CD4-positive, alpha-beta memory T cell (primary cell): ENCODE results near the gene TESK2. TPM values are rescaled to one million over a fixed set of nuclear protein-coding genes. Genes with fewer than 3 reads are reported as not detected.

Experiments
- CTCF ChIA-PET: fragments of 350-600 bp; sonication (Branson Sonifier 250); formaldehyde crosslinking; loops from one replicate; lab custom pipeline; 2021; ENCODE audit warnings: inconsistent platforms; ENCODE audit not compliant: partially characterized antibody; lab: Charles Lee
- POLR2A ChIA-PET: fragments of 350-600 bp; sonication (Branson Sonifier 250); formaldehyde crosslinking; loops from one replicate; lab custom pipeline; 2021; ENCODE audit not compliant: partially characterized antibody; lab: Charles Lee
- DNase-seq, 5 donors: peaks; one replicate each; pipeline versions ENCODE4 v3.0.0 to v3.0.0-alpha.2; 2020 to 2022; ENCODE audit warnings: mixed read lengths in 1 of 5
- H3K27ac ChIP-seq: one replicate; pipeline ENCODE4 v1.7.0; 2013; ENCODE audit warnings: low read depth, low read length
- H3K27me3 ChIP-seq: 2 replicates; pipeline ENCODE4 v1.7.0; 2013; ENCODE audit warnings: mild to moderate bottlenecking, low read length, moderate library complexity; ENCODE audit not compliant: insufficient read depth
- H3K36me3 ChIP-seq: 2 replicates; pipeline ENCODE4 v1.7.0; 2013; ENCODE audit warnings: mild to moderate bottlenecking, low read length, moderate library complexity; ENCODE audit not compliant: insufficient read depth
- H3K4me1 ChIP-seq: 2 replicates; pipeline ENCODE4 v1.7.0; 2013; ENCODE audit warnings: mild to moderate bottlenecking, low read length, moderate library complexity; ENCODE audit not compliant: insufficient read depth
- H3K4me3 ChIP-seq, 2 donors: one replicate each; pipeline ENCODE4 v1.7.0; 2013; ENCODE audit warnings: low read length in 2 of 2, mild to moderate bottlenecking in 1 of 2
- H3K9me3 ChIP-seq, 2 donors: one replicate each; pipeline ENCODE4 v1.7.0; 2013; ENCODE audit warnings: low read length in 2 of 2, control low read depth in 1 of 2; ENCODE audit not compliant: control insufficient read depth in 1 of 2
- H3K27ac Mint-ChIP-seq, 7 donors: one replicate each; pipeline ENCODE4 v1.8.0; 2020 to 2021; ENCODE audit warnings: mixed read lengths in 7 of 7, mild to moderate bottlenecking in 6 of 7, inconsistent platforms in 3 of 7, moderate library complexity in 3 of 7
- H3K27me3 Mint-ChIP-seq, 2 donors: one replicate each; pipeline ENCODE4 v1.8.0; 2020 to 2021; ENCODE audit warnings: mixed read lengths in 2 of 2
- H3K36me3 Mint-ChIP-seq, 2 donors: one replicate each; pipeline ENCODE4 v1.8.0; 2020 to 2021; ENCODE audit warnings: mixed read lengths in 2 of 2, inconsistent platforms in 1 of 2, mild to moderate bottlenecking in 1 of 2
- H3K4me1 Mint-ChIP-seq, 4 donors: one replicate each; pipeline ENCODE4 v1.8.0; 2020 to 2021; ENCODE audit warnings: mixed read lengths in 4 of 4, mild to moderate bottlenecking in 1 of 4
- H3K4me3 Mint-ChIP-seq, 8 donors: one replicate each; pipeline ENCODE4 v1.8.0; 2020 to 2021; ENCODE audit warnings: mixed read lengths in 8 of 8, mild to moderate bottlenecking in 7 of 8, moderate library complexity in 6 of 8, inconsistent platforms in 3 of 8
- H3K9me3 Mint-ChIP-seq, 8 donors: one replicate each; pipeline ENCODE4 v1.8.0; 2020 to 2021; ENCODE audit warnings: mixed read lengths in 8 of 8, mild to moderate bottlenecking in 5 of 8, inconsistent platforms in 3 of 8, moderate library complexity in 1 of 8
- intact Hi-C: fragments of 100-400 bp; cut with micrococcal nuclease; formaldehyde crosslinking; loops from one replicate; pipeline ENCODE4 v1.15.1; 2023
- polyA plus RNA-seq, 2 donors: library from polyadenylated mRNA; unstranded; fragments of 300-500 nt; fragmentation: Illumina TruSeq; gene quantifications; one replicate each; pipeline ENCODE4 v1.2.3, GENCODE V29; 2021
- total RNA-seq, 2 experiments: library from RNA; stranded (reverse); gene quantifications; one replicate each; pipeline ENCODE4 v1.2.3, GENCODE V29; 2021

Gene TESK2
- total and polyA plus RNA-seq, 4 experiments from 2014 or later = 4.5 to 7.7 (median 6.2) TPM

DNA sequence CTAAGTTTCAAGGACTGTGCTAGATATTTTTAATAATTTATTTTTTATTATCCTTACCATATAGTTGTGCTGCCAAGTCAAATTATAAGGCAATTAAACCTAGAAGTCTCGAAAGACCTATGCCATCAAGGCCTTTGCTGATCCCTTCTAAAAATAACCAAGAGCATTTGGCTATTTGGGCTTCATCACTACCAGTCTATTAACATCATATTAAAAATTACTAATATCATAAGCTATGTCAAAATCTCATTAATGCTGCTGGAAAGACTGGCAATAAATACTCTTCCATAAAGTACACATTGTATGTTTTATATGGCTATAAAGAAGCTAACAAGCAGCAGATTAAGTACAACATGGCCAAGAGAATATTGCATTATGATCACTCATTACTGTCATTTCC lies 107.8 kb downstream of the TESK2 start:
- H3K4me1 Mint-ChIP-seq = no peaks in the 10 kb centered on the region

DNA sequence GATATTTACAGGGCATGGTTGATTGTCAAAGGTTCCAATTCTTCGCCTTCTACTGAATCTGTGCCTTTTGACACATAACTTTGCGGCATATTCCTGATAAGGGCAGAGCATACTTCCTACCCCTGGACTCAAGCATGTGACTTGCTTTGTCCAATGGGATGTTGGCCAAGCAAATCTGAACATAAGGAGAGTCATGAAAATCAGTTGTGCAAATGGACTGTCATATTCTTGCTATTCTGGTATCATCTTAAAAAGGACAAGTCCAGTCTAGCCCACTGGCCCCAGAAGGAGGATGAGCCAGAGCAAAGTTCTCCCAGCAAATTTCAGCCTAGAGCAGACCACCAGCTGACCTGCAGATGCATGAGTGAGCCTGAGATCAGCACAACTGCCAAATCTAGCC lies 109.7 kb downstream of the TESK2 start:
- ChIA-PET CTCF (no interaction called here), POLR2A (no interaction called here)
- DNase-seq = no peak
- Mint-ChIP-seq H3K27ac (no peak overlapping the region), H3K9me3 (no peaks in the 10 kb centered on the region), H3K4me3 (no peak overlapping the region), H3K36me3 (no peaks in the 10 kb centered on the region), H3K4me1 (no peaks in the 10 kb centered on the region), H3K27me3 (no peaks in the 10 kb centered on the region)
- Histone ChIP-seq H3K36me3 (no peaks in the 10 kb centered on the region), H3K27ac (no peak overlapping the region), H3K4me3 (no peak overlapping the region), H3K9me3 (no peaks in the 10 kb centered on the region), H3K27me3 (no peaks in the 10 kb centered on the region), H3K4me1 (no peaks in the 10 kb centered on the region)
- intact Hi-C loops = no loop called here

More for the DNA sequence above, 107.8 kb downstream of the TESK2 start:
- H3K4me3 Mint-ChIP-seq = no peak overlapping the region
- H3K27me3 Mint-ChIP-seq = no peaks in the 10 kb centered on the region
- DNase-seq = no peak
- no peaks in the 10 kb centered on the region for H3K36me3 Mint-ChIP-seq
- H3K9me3 Mint-ChIP-seq = no peaks in the 10 kb centered on the region
- H3K27ac Mint-ChIP-seq = peak overlapping the region in 1 of 7 donors; percentile 57
- H3K27me3 ChIP-seq = no peaks in the 10 kb centered on the region
- no peaks in the 10 kb centered on the region for H3K36me3 ChIP-seq
- ChIA-PET POLR2A (no interaction called here), CTCF (no interaction called here)
- H3K4me1 ChIP-seq = no peaks in the 10 kb centered on the region
- intact Hi-C loops = no loop called here
- no peak overlapping the region for H3K27ac ChIP-seq
- H3K9me3 ChIP-seq = no peaks in the 10 kb centered on the region
- H3K4me3 ChIP-seq = no peak overlapping the region

DNA sequence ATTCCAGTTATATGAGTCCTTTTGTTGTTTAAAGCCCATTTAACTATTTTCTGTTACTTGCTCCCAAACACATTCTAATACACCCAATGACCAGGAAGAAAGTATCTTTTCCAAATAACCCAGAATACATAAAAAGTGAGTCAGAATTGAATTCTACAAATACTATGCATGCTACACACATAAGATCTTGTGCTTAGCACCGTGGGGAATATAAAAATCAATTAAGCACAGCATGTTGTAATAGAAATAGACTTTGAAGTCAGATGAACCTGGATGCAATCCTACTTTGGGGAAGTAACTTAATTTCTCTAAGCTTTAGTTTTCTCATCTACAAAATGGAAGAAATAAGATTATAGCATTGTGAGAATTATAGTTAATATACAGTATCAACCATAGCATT lies 110.2 kb downstream of the TESK2 start:
- Histone ChIP-seq H3K27ac (no peak overlapping the region), H3K27me3 (no peaks in the 10 kb centered on the region), H3K4me1 (no peaks in the 10 kb centered on the region), H3K36me3 (no peaks in the 10 kb centered on the region), H3K4me3 (no peak overlapping the region), H3K9me3 (no peaks in the 10 kb centered on the region)
- Mint-ChIP-seq H3K27me3 (no peaks in the 10 kb centered on the region), H3K4me1 (no peaks in the 10 kb centered on the region), H3K27ac (no peak overlapping the region), H3K9me3 (no peaks in the 10 kb centered on the region), H3K4me3 (no peak overlapping the region), H3K36me3 (no peaks in the 10 kb centered on the region)
- CTCF ChIA-PET = no interaction called here
- POLR2A ChIA-PET = no interaction called here
- intact Hi-C loops = no loop called here
- DNase-seq = no peak

DNA sequence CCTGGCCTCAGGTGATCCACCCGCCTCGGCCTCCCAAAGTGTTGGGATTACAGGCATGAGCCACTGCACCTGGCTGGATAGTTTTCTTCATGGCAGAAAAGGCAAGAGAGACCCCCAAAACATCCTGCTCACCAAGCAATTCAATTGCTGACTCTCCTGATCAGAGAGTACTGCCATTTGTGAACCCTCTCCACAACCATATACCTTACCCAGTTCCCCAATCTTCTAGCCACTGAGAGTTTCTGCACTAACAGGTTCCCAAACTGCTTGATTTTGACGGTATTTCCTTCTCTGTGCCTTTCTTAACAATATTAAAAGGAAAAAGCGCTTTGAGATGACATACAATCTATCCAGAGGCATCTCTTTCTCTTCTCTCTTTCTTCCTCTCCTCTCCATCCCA lies 110.8 kb downstream of the TESK2 start:
- CTCF ChIA-PET = no interaction called here
- no peak overlapping the region for H3K4me3 ChIP-seq
- no peaks in the 10 kb centered on the region for H3K9me3 Mint-ChIP-seq
- DNase-seq = no peak
- no peaks in the 10 kb centered on the region for H3K27me3 ChIP-seq
- H3K27me3 Mint-ChIP-seq = no peaks in the 10 kb centered on the region
- H3K9me3 ChIP-seq = no peaks in the 10 kb centered on the region
- no peaks in the 10 kb centered on the region for H3K4me1 ChIP-seq
- peaks cover 0 to 3% (median 0%) of the 10 kb centered on the region in 4 donors for H3K4me1 Mint-ChIP-seq
- no peaks in the 10 kb centered on the region for H3K36me3 ChIP-seq
- no peaks in the 10 kb centered on the region for H3K36me3 Mint-ChIP-seq
- POLR2A ChIA-PET = no interaction called here
- intact Hi-C loops = no loop called here
- no peak overlapping the region for H3K27ac Mint-ChIP-seq
- H3K27ac ChIP-seq = no peak overlapping the region
- no peak overlapping the region for H3K4me3 Mint-ChIP-seq

DNA sequence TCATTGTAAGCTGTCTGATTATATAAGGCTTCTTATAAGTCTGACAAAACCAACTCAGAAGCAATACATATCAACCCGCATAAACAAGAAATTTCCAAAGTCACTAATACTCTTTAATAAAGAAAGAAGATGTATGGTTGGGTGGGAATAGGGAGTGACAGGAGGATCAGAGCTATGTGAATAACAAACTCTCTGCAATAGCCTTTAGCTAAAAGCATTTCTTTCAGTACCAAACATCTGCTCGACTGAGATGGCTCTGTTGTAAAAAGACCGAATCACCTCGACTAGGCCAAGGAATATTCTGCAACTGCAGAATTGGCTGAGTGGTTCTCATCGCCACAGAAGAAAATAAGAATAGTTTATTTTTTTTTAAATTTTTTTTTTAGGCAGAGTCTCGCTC lies 111.4 kb downstream of the TESK2 start:
- no peaks in the 10 kb centered on the region for H3K9me3 Mint-ChIP-seq
- no peaks in the 10 kb centered on the region for H3K4me1 ChIP-seq
- no peaks in the 10 kb centered on the region for H3K27me3 ChIP-seq
- H3K4me3 ChIP-seq = no peak overlapping the region
- no peaks in the 10 kb centered on the region for H3K9me3 ChIP-seq
- no peaks in the 10 kb centered on the region for H3K27me3 Mint-ChIP-seq
- no peaks in the 10 kb centered on the region for H3K36me3 Mint-ChIP-seq
- no peak overlapping the region for H3K4me3 Mint-ChIP-seq
- H3K27ac Mint-ChIP-seq = no peak overlapping the region
- intact Hi-C loops = no loop called here
- DNase-seq = no peak
- POLR2A ChIA-PET = no interaction called here
- H3K27ac ChIP-seq = no peak overlapping the region
- CTCF ChIA-PET = no interaction called here
- H3K4me1 Mint-ChIP-seq = peaks cover 0 to 3% (median 2%) of the 10 kb centered on the region in 4 donors
- no peaks in the 10 kb centered on the region for H3K36me3 ChIP-seq

DNA sequence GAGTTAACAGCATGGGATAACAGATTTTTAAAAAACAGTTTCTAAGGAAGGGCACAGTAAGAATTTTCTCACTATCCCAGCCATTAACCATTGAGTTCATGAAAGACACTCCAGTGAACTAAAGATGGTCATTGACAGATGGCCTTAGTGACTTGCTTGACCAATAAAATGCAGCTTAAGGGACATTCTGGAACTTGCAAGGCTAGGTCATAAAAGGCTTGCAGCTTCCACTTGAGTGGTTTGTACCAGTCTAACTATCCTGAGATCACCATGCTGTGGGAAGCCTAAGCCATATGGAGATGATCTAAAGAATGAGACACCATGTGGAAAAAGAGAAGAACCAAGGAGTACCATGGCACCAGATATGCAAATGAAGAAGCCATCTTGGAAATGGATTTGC lies 112.8 kb downstream of the TESK2 start:
- Mint-ChIP-seq H3K27ac (no peak overlapping the region), H3K9me3 (no peaks in the 10 kb centered on the region), H3K4me3 (no peak overlapping the region), H3K4me1 (peaks cover 0 to 3% (median 2%) of the 10 kb centered on the region in 4 donors), H3K36me3 (no peaks in the 10 kb centered on the region), H3K27me3 (no peaks in the 10 kb centered on the region)
- Histone ChIP-seq H3K27me3 (no peaks in the 10 kb centered on the region), H3K4me3 (no peak overlapping the region), H3K36me3 (no peaks in the 10 kb centered on the region), H3K9me3 (no peaks in the 10 kb centered on the region), H3K27ac (no peak overlapping the region), H3K4me1 (no peaks in the 10 kb centered on the region)
- no peak for DNase-seq
- POLR2A ChIA-PET = no interaction called here
- intact Hi-C loops = no loop called here
- CTCF ChIA-PET = no interaction called here

DNA sequence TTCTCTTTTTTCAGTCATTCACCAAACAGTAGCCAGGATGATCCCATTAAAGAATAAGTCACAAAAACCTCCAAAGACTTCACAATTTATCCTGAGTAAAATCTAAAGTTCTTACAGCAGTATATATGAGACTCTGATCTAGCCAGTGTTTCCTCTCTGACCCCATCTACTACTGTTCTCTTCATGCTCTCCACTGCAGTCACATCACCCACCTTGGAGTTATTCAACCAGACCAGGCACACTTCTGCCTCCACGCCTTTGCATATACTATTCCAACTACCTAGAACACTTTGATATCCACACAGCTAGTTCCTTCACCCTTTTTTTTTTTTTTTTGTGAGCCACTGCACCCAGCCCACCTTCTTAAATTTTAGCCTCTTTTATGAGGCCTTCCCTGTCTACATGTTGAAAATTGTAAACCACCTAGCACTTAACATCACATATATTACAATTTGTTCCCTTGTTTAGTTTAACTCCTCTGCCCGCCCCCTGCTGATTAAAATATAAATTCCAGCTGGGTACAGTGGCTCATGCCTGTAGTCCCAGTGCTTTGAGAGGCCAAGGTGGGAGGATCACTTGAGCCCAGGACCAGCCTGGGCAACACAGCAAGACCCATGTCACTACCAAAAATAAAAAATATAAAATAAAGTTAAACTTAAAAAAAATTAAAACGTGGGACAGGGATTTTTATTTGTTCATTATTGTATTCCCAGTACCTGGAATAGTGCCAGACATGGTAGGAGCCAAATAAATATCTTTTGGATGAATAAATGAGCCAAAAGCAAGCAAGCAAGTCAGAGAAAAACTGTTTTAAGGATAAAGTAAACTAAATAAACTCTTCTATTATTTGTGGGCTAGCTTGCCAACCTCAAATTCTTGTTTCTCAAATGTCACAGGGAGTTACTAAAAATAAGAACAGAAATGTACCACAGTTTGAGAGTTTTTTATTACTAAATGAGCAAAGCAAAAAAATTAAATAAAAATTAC lies 115.6 kb downstream of the TESK2 start:
- Mint-ChIP-seq H3K4me3 (no peak overlapping the region), H3K27me3 (no peaks in the 10 kb centered on the region), H3K4me1 (peaks cover 0 to 5% (median 2%) of the 10 kb centered on the region in 4 donors), H3K9me3 (no peaks in the 10 kb centered on the region), H3K36me3 (no peaks in the 10 kb centered on the region), H3K27ac (peak overlapping the region in 2 of 7 donors; percentile 3 to 18)
- no peaks in the 10 kb centered on the region for H3K4me1 ChIP-seq
- intact Hi-C loops = no loop called here
- H3K36me3 ChIP-seq = no peaks in the 10 kb centered on the region
- no peak overlapping the region for H3K27ac ChIP-seq
- H3K27me3 ChIP-seq = no peaks in the 10 kb centered on the region
- POLR2A ChIA-PET = no interaction called here
- CTCF ChIA-PET = no interaction called here
- H3K9me3 ChIP-seq = no peaks in the 10 kb centered on the region
- no peak for DNase-seq
- H3K4me3 ChIP-seq = no peak overlapping the region
